Neural cell (in vitro differentiated cells): ENCODE measurements around the gene TMEM128.

Source experiments
- EP300 ChIP-seq: fragments of 450-650 bp; conservative IDR thresholded peaks from 2 replicates; pipeline ENCODE4 v1.6.1; 2014; ENCODE audit warnings: antibody characterized with exemption, mild to moderate bottlenecking, moderate library complexity; ENCODE audit not compliant: poor library complexity, severe bottlenecking
- EZH2 ChIP-seq: fragments of 200-600, 300-800 bp; shearing (Covaris generic), sonication (generic); IDR thresholded peaks from 2 replicates; pipeline ENCODE4 v1.6.1; 2014; ENCODE audit warnings: antibody characterized with exemption, low read length, borderline replicate concordance, mild to moderate bottlenecking; ENCODE audit not compliant: insufficient read depth, poor library complexity, severe bottlenecking
- MXI1 ChIP-seq: fragments of 450-650 bp; conservative IDR thresholded peaks from 2 replicates; pipeline ENCODE4 v1.6.1; 2014; ENCODE audit warnings: antibody characterized with exemption, mild to moderate bottlenecking; ENCODE audit not compliant: poor library complexity, severe bottlenecking
- POLR2AphosphoS5 ChIP-seq: IDR thresholded peaks from 2 replicates; pipeline ENCODE4 v1.6.1; 2012
- RAD21 ChIP-seq: fragments of 450-650 bp; conservative IDR thresholded peaks from 2 replicates; pipeline ENCODE4 v1.6.1; 2014; ENCODE audit warnings: antibody characterized with exemption, mild to moderate bottlenecking, moderate library complexity
- REST ChIP-seq: IDR thresholded peaks from 2 replicates; pipeline ENCODE4 v1.6.1; 2012; ENCODE audit warnings: borderline replicate concordance
- SMC3 ChIP-seq: fragments of 450-650 bp; conservative IDR thresholded peaks from 2 replicates; pipeline ENCODE4 v1.6.1; 2014; ENCODE audit warnings: antibody characterized with exemption, mild to moderate bottlenecking, moderate library complexity; ENCODE audit not compliant: poor library complexity
- TAF1 ChIP-seq: IDR thresholded peaks from 2 replicates; pipeline ENCODE4 v1.6.1; 2012; ENCODE audit warnings: low read depth
- TF ChIP-seq, protein P1 (sequence below): fragments of 450-650 bp; IDR thresholded peaks from 2 replicates; pipeline ENCODE4 v1.5.1; 2014; ENCODE audit warnings: antibody characterized with exemption, mild to moderate bottlenecking, moderate library complexity; ENCODE audit not compliant: poor library complexity, severe bottlenecking

DNA sequence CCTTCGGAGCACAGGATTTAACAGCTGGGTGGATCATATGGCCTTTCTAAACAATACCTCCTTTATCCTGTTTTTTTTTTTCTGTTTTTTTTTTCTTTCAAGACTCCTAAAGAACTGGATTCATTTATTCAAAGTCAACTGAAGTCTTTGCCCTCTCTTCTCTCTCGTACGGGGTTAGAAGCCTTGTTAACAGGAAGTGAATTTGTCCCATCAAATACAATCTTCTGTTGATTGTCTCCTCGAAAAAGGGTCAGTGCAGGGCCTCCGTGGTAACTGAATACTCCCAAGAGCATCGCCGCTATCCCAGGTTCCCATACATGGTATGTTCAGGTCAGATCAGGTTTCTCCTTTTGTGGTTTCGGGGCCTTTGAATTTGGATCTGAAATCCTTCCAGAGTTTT lies 1.8 kb upstream of the TMEM128 start:
- TF ChIP-seq, protein P1, sequence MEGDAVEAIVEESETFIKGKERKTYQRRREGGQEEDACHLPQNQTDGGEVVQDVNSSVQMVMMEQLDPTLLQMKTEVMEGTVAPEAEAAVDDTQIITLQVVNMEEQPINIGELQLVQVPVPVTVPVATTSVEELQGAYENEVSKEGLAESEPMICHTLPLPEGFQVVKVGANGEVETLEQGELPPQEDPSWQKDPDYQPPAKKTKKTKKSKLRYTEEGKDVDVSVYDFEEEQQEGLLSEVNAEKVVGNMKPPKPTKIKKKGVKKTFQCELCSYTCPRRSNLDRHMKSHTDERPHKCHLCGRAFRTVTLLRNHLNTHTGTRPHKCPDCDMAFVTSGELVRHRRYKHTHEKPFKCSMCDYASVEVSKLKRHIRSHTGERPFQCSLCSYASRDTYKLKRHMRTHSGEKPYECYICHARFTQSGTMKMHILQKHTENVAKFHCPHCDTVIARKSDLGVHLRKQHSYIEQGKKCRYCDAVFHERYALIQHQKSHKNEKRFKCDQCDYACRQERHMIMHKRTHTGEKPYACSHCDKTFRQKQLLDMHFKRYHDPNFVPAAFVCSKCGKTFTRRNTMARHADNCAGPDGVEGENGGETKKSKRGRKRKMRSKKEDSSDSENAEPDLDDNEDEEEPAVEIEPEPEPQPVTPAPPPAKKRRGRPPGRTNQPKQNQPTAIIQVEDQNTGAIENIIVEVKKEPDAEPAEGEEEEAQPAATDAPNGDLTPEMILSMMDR = no peak
- TF ChIP-seq POLR2AphosphoS5 (no peak), EZH2 (no peak), TAF1 (no peak), EP300 (no peak), RAD21 (no peak), REST (no peak), MXI1 (no peak), SMC3 (no peak)
